Stimulated activated naive CD8-positive, alpha-beta T cell treated with anti-CD3 and anti-CD28 coated beads, Interleukin-15, amount 100 ng/mL, for 72 hours (primary cell): ENCODE results near the gene FKBP4.
A peak's percentile ranks its signal among the peaks of the same experiment; 100 is the strongest.

ENCODE experiments used
- ATAC-seq: fragments of 150-1000 bp; cut with Tn5 transposase; 2 replicates; pipeline ENCODE4 v1.10.0; 2021; ENCODE audit warnings: mild to moderate bottlenecking, moderate library complexity
- DNase-seq, 2 donors: peaks; one replicate each; pipeline ENCODE4 v3.0.0; 2021 to 2022
- H3K27ac Mint-ChIP-seq, 2 donors: one replicate each; pipeline ENCODE4 v1.8.0; 2022; ENCODE audit warnings: mild to moderate bottlenecking in 2 of 2, mixed read lengths in 2 of 2, moderate library complexity in 2 of 2
- H3K27me3 Mint-ChIP-seq: one replicate; pipeline ENCODE4 v1.8.0; 2022; ENCODE audit warnings: mixed read lengths
- H3K4me1 Mint-ChIP-seq: one replicate; pipeline ENCODE4 v1.8.0; 2022; ENCODE audit warnings: mild to moderate bottlenecking, mixed read lengths
- H3K4me3 Mint-ChIP-seq, 2 donors: one replicate each; pipeline ENCODE4 v1.8.0; 2022; ENCODE audit warnings: mild to moderate bottlenecking in 2 of 2, mixed read lengths in 2 of 2, moderate library complexity in 1 of 2
- H3K9me3 Mint-ChIP-seq, 2 donors: one replicate each; pipeline ENCODE4 v1.8.0; 2022; ENCODE audit warnings: mixed read lengths in 2 of 2

The FKBP4 gene, protein sequence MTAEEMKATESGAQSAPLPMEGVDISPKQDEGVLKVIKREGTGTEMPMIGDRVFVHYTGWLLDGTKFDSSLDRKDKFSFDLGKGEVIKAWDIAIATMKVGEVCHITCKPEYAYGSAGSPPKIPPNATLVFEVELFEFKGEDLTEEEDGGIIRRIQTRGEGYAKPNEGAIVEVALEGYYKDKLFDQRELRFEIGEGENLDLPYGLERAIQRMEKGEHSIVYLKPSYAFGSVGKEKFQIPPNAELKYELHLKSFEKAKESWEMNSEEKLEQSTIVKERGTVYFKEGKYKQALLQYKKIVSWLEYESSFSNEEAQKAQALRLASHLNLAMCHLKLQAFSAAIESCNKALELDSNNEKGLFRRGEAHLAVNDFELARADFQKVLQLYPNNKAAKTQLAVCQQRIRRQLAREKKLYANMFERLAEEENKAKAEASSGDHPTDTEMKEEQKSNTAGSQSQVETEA

DNA sequence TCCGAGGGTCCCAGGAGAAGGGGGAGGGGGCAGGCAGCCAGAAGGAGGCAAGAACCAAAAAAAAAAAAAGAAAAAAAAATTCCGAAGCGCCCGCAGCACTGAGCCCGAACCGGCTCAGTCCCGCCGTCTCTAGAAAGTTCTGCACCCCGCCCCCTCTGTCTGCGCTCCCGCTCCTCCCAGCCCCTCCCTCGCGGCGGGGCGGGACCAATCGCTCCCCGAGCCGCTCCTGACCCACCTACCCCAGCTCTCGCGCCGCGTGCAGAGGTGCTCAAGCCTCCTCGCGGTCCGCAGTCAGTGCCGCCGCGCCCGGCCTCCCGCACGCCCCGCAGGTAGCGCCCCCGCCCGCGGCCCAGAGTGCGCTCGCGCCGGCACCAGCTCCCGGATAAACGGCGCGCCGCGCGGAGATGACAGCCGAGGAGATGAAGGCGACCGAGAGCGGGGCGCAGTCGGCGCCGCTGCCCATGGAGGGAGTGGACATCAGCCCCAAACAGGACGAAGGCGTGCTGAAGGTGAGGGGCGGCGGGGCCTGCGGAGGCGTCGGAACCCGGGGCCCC, at the start of gene FKBP4:
Gene FKBP4 (plus strand): TSS at position 235 of the 554 bp plus-strand sequence. CDS start 170 bp downstream, at position 405.
- peak within 1 kb of the TSS; percentile 85 to 93 for H3K4me3 Mint-ChIP-seq
- no peaks in the 10 kb centered on the region for H3K9me3 Mint-ChIP-seq
- H3K27ac Mint-ChIP-seq: peak within 1 kb of the TSS; percentile 76 to 92
- peak; percentile 91 for ATAC-seq
- H3K27me3 Mint-ChIP-seq: no peaks in the 10 kb centered on the region
- DNase-seq: peak; percentile 84 to 87
- H3K4me1 Mint-ChIP-seq: peaks cover 32% of the 10 kb centered on the region

DNA sequence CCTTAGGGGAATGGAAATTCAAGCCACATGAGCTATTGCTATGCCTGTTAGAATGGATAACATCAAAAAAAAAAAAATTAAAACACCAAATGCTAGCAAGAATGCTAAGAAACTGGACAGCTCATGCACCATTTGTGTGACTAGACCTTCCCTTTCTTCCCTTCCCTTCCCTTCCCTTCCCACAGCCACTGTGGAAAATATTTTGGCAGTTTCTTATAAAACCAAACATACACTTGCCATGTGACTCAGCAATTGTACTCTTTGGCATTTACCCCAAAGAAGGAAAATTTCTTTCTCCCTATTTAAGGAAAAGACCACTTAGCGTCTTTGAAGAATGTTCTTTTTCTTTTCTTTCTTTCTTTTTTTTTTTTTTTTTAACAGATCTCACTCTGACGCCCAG, 49.1 kb upstream of the FKBP4 start:
- H3K4me1 Mint-ChIP-seq: no peaks in the 10 kb centered on the region
- no peak overlapping the region for H3K27ac Mint-ChIP-seq
- ATAC-seq: no peak
- no peaks in the 10 kb centered on the region for H3K9me3 Mint-ChIP-seq
- H3K4me3 Mint-ChIP-seq: no peak overlapping the region
- DNase-seq: no peak
- peaks cover 10% of the 10 kb centered on the region for H3K27me3 Mint-ChIP-seq

DNA sequence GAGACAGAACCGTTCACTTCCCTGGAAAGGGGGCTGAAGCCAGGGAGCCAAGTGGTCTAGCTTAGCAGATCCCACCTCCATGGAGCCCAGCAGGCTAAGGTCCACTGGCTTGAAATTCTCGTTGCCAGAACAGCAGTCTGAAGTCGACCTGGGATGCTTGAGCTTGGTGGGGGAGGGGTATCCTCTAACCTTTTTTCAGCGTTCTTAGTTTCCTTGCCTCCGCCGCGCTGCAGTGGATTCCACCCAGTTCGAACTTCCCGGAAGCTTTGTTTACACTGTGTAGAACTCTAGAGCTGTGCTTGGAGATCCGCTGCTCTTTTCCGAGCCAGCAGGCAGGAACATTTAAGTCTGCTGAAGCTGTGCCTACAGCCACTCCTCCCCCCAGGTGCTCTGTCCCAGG, 45.2 kb upstream of the FKBP4 start:
- DNase-seq: no peak
- Mint-ChIP-seq H3K27ac (no peak overlapping the region), H3K9me3 (peaks cover 0 to 18% of the 10 kb centered on the region in 2 donors), H3K27me3 (peaks cover 39% of the 10 kb centered on the region), H3K4me3 (no peak overlapping the region), H3K4me1 (peaks cover 5% of the 10 kb centered on the region)
- no peak for ATAC-seq

DNA sequence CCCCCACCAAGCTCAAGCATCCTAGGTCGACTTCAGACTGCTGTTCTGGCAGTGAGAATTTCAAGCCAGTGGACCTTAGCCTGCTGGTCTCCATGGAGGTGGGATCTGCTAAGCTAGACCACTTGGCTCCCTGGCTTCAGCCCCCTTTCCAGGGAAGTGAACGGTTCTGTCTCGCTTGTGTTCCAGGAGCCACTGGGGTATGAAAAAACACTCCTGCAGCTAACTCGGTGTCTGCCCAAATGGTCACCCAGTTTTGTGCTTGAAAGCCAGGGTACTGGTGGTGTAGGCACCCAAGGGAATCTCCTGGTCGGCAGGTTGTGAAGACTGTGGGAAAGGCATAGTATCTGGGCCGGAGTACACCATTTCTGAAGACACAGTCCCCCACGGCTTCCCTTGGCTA, 44.6 kb upstream of the FKBP4 start:
- no peak for DNase-seq
- Mint-ChIP-seq H3K27ac (no peak overlapping the region), H3K4me3 (no peak overlapping the region), H3K9me3 (peaks cover 0 to 18% of the 10 kb centered on the region in 2 donors), H3K4me1 (peaks cover 5% of the 10 kb centered on the region), H3K27me3 (peaks cover 39% of the 10 kb centered on the region)
- no peak for ATAC-seq

DNA sequence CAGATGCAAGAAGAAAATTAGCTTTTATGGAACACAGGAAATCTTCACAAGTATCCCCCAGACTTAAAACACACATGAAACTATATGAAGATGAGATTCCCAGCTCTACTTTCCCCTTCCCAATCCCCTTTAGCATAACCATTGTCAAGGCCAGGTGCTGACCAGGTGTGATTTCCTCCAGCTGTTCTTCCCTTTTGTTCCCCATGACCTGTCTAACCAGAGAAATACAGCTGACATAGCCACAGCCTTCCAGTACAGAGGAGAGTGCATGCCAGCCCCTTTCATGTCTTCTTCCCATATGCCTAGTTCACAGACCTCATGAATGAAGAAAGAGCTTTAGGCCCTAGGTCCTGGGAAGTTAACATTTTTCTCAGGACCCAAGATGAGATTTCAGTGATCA, 43.5 kb upstream of the FKBP4 start:
- H3K4me3 Mint-ChIP-seq: no peak overlapping the region
- ATAC-seq: no peak

DNA sequence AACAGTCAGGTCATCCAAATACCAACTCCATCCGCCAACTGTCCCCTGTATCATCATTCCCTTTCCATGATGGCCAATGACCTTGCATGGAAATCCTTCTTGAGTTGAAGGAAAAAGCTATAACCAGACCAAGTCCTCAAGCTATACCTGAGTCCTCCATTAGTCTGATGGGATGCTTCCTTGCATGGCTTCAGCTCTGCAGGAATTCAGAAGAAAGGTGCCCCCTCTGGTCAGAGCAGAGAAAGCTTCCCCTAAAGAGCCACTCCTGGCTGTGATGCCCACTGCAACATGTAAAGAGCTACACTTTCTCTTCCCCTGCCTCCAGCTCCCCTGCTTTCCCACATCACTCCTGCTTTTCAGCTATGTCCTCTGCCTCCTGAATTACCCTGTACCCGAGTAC, 43.1 kb upstream of the FKBP4 start:
- H3K27me3 Mint-ChIP-seq: peaks cover 39% of the 10 kb centered on the region
- H3K4me3 Mint-ChIP-seq: no peak overlapping the region
- no peak for DNase-seq
- ATAC-seq: no peak
- peaks cover 5% of the 10 kb centered on the region for H3K4me1 Mint-ChIP-seq
- no peak overlapping the region for H3K27ac Mint-ChIP-seq
- peaks cover 0 to 18% of the 10 kb centered on the region in 2 donors for H3K9me3 Mint-ChIP-seq

More for the DNA sequence above, 43.5 kb upstream of the FKBP4 start:
- no peak for DNase-seq
- H3K27ac Mint-ChIP-seq: no peak overlapping the region
- H3K9me3 Mint-ChIP-seq: peaks cover 0 to 18% of the 10 kb centered on the region in 2 donors
- H3K27me3 Mint-ChIP-seq: peaks cover 39% of the 10 kb centered on the region
- H3K4me1 Mint-ChIP-seq: peaks cover 5% of the 10 kb centered on the region

DNA sequence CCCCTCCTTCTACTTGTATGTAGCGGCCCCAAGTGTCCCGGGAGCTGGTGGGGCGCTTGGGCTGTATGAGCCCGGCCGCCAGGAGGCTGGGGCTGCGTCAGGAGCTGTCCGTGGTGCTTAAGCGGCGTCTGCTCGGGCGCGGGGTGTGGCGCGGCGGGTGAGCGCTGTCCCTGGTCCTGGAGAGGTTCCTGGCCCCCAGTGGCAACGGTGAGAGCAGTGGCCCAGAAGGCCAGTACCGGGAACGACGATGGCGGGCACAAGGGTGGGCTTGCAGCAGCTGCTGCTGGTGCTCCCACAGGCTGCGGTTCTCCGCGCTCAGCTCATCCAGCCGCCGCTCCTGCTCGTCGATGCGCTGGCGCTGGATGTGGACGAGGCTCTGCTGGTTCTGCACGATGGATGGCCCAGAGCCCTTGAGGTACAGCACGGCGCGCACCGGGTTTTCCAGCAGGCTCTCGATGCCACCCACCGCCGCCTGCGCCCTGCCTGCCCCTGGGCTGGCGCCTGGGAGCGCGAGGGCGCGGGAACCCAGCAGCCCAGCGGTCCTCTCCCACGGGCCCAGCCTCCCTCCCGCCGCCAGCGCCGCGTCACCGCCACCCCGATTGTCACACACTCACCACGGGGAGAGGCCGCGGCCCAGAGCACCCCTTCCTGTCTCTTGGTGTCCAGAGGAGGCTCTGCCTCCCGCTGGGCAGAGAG, 41.9 kb upstream of the FKBP4 start:
- ATAC-seq (peak; percentile 96), DNase-seq (peak; percentile 73 to 80)
- H3K4me3 Mint-ChIP-seq: no peak overlapping the region
- peaks cover 39% of the 10 kb centered on the region for H3K27me3 Mint-ChIP-seq
- peaks cover 0 to 18% of the 10 kb centered on the region in 2 donors for H3K9me3 Mint-ChIP-seq
- peaks cover 5% of the 10 kb centered on the region for H3K4me1 Mint-ChIP-seq
- no peak overlapping the region for H3K27ac Mint-ChIP-seq

DNA sequence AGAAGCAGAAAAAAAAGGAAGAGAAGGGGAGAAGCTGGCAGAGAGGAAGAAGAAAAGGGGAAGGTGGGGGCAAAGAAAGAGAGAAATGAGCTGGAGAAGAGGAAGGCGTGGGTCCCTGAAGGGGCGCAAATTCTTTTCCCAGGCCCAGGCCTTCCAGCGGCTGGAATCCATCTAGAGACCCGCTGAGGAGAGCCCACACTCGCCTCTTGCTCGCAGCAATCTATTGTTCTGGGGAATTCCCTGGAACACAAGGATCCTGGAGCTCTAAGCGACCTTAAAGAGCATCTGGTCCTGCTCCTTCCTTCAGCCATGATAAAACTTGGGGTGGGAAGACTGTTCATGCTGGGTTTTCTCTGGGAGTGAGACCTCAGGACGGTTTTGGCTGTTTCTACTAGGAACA, 41.2 kb upstream of the FKBP4 start:
- no peak overlapping the region for H3K27ac Mint-ChIP-seq
- H3K9me3 Mint-ChIP-seq: peaks cover 0 to 18% of the 10 kb centered on the region in 2 donors
- peaks cover 5% of the 10 kb centered on the region for H3K4me1 Mint-ChIP-seq
- DNase-seq (no peak), ATAC-seq (no peak)
- no peak overlapping the region for H3K4me3 Mint-ChIP-seq
- H3K27me3 Mint-ChIP-seq: peaks cover 39% of the 10 kb centered on the region

DNA sequence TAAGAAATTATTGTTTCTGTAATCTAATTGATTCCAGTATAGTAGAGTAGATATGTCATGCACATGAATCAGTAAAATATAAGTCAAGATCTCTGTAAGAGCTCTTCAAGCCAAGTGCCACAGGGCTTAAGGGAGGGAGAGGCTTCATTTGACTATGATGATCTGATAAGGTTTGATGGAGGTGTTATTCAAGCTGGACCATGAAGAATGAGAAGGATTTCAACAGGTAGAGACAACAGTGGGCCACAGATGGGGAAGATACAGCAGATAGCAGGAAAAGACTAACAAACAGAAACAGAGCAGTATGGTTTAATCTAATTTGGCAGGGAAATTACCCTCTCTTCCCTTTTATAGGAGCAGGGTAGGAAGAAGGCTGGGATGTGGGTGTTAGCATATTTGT, 40.6 kb upstream of the FKBP4 start:
- H3K4me1 Mint-ChIP-seq: peaks cover 5% of the 10 kb centered on the region
- H3K4me3 Mint-ChIP-seq: no peak overlapping the region
- H3K27ac Mint-ChIP-seq: no peak overlapping the region
- DNase-seq: no peak
- H3K27me3 Mint-ChIP-seq: peaks cover 39% of the 10 kb centered on the region
- no peak for ATAC-seq
- peaks cover 0 to 18% of the 10 kb centered on the region in 2 donors for H3K9me3 Mint-ChIP-seq

DNA sequence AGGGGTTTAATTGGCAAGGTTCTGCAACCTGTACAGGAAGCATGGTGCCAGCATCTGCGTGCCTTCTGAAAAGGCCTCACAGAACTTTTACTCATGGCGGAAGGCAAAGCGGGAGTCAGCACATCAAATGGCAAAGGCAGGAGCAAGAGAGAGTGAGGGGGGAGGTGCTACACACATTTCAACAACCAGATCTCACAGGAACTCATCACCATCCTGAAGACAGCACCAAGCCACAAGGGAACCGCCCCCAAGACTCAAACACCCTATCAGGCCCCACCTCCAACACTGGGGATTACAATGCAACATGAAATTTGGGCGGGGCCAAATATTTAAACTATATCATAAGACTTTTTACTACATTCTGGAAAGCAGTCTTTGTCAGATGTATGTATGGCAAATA, 38.0 kb upstream of the FKBP4 start:
- Mint-ChIP-seq H3K27ac (no peak overlapping the region), H3K27me3 (peaks cover 29% of the 10 kb centered on the region), H3K9me3 (peaks cover 0 to 8% of the 10 kb centered on the region in 2 donors), H3K4me1 (peaks cover 5% of the 10 kb centered on the region), H3K4me3 (no peak overlapping the region)
- DNase-seq (no peak), ATAC-seq (no peak)

DNA sequence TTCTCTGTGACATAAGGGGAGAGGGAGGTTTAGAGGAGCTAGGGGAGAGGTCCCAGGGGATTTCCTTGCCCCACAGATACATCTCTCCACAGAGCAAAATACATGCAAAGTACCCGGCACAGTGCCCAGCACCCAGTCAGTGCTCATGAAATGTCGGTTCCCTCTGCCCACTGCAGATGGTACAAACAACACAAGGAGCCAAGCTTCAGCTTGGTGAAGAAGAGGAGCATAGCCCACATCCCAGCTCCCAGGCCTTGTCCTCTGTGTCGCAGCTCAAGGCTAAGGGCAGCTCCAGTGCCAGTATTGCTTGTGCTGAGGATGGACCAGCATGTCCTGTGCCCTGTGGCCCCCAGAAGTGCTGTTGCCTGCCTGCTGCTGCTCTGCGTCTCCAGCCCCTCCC, 35.0 kb upstream of the FKBP4 start:
- no peak for ATAC-seq
- H3K9me3 Mint-ChIP-seq: no peaks in the 10 kb centered on the region
- no peaks in the 10 kb centered on the region for H3K4me1 Mint-ChIP-seq
- no peak overlapping the region for H3K27ac Mint-ChIP-seq
- no peaks in the 10 kb centered on the region for H3K27me3 Mint-ChIP-seq
- H3K4me3 Mint-ChIP-seq: no peak overlapping the region
- DNase-seq: no peak

DNA sequence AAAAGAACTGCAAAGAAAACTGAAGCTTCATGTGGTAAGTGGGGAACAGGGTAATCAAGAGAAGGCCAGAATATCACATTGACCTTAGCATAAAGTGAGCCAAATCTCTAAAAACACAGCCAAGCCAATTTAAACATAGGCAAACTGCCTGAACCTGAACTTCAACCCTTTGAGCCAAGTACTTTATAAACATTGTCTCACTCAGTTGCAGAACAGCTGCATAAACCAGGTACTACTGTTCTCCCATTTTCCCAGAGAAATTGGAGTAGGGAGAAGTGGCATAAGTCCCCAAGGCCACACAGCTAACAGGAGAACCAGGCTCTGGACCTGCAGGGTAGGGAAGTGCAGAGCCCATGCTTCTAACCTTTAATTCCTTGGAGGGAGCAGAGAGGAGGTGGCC, 30.4 kb upstream of the FKBP4 start:
- DNase-seq: no peak
- no peaks in the 10 kb centered on the region for H3K27me3 Mint-ChIP-seq
- no peaks in the 10 kb centered on the region for H3K9me3 Mint-ChIP-seq
- ATAC-seq: no peak
- H3K27ac Mint-ChIP-seq: no peak overlapping the region
- no peaks in the 10 kb centered on the region for H3K4me1 Mint-ChIP-seq
- no peak overlapping the region for H3K4me3 Mint-ChIP-seq

DNA sequence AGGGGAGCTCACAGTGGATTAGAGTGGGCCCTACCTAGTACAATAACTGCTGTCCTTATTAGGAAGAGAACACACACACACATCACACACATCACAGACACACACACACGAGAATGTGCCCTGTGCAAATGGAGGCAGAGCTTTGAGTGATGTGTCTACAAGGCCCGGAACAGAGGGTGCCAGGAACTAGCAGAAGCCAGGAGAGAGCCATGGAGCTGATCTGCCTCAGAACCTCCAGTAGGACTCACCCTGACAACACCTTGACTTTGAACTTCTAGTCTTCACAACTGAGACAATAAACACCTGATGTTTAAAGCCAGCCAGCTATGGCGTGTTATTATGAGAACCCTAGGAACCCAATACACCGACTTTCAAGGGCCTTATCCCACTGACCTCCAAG, 29.7 kb upstream of the FKBP4 start:
- H3K9me3 Mint-ChIP-seq: no peaks in the 10 kb centered on the region
- no peak for ATAC-seq

DNA sequence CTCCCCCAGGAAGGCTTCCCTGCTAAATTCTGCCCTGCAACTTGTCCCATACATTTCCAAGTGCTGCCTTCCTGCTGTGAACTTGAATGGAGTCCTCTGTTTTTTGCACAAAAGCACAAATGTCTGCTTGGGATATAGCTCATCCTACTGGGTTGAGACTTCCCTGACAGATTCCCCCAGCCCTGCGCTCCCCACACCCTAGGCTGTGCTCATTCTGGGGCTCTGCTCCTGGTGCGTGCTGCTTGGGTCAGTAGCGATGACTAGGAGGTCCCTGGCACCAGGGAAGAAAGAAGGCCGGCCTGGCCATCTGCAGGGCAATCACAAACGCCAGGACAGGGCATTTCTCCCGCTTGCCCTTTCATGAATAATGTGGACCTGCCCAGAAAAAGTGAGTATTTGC, 29.2 kb upstream of the FKBP4 start:
- peaks cover 0 to 4% of the 10 kb centered on the region in 2 donors for H3K9me3 Mint-ChIP-seq
- H3K4me1 Mint-ChIP-seq: no peaks in the 10 kb centered on the region
- no peak overlapping the region for H3K4me3 Mint-ChIP-seq
- DNase-seq (no peak), ATAC-seq (no peak)
- H3K27me3 Mint-ChIP-seq: no peaks in the 10 kb centered on the region
- H3K27ac Mint-ChIP-seq: no peak overlapping the region

More for the DNA sequence above, 29.7 kb upstream of the FKBP4 start:
- H3K4me1 Mint-ChIP-seq: no peaks in the 10 kb centered on the region
- H3K4me3 Mint-ChIP-seq: no peak overlapping the region
- H3K27me3 Mint-ChIP-seq: no peaks in the 10 kb centered on the region
- H3K27ac Mint-ChIP-seq: no peak overlapping the region
- DNase-seq: no peak

DNA sequence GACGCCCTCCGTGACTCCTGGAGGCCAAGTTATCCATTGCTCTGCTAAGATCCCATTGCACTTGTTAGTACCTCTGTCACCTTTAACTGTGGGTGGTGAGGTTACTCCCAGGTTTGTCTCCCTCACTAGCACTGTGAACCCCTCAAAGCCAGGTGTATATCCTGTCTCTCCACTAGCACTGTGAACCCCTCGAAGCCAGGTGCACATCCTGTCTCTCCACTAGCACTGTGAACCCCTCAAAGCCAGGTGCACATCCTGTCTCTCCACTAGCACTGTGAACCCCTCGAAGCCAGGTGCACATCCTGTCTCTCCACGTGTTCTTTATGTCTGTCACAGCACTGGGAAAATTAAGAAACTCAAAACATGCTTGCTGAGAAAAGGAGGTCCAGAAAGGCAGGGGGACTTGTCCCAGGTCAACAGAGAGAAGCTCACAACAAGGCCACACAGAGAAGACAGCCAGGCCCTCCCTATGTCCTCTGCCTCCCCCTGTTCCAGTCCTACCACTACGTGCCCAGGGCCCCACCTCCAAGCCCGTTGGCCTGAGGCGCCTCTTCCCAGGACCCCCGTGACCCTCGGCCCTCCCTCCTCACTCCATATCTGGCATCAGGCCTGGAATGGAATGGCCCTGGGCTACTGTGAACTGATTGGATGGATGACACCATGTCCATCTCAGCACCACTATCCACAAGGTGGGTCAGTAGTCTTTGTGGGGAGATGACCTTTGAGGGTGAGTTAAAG, 26.4 kb upstream of the FKBP4 start:
- H3K4me3 Mint-ChIP-seq: no peak overlapping the region
- H3K27me3 Mint-ChIP-seq: no peaks in the 10 kb centered on the region
- no peak overlapping the region for H3K27ac Mint-ChIP-seq
- ATAC-seq (no peak), DNase-seq (no peak)
- H3K4me1 Mint-ChIP-seq: no peaks in the 10 kb centered on the region
- H3K9me3 Mint-ChIP-seq: peaks cover 0 to 7% of the 10 kb centered on the region in 2 donors
